ENCODE data around the gene SPTAN1.
A peak's percentile ranks its signal among the peaks of the same experiment; 100 is the strongest.

Gene SPTAN1

GRCh38 chr9:128627127-128627715 is 74.8 kb downstream of the SPTAN1 start:
- TF ChIP-seq CSRNP3 (CRISPR knock-in tag; IDR thresholded peaks at IDR 0.05) (no peak), TOX (CRISPR knock-in tag; IDR thresholded peaks at IDR 0.05; ENCODE audit: borderline replicate concordance) (no peak), ARNTL (CRISPR knock-in tag; IDR thresholded peaks at IDR 0.05; ENCODE audit: borderline replicate concordance, low read depth) (no peak), OSR1 (CRISPR knock-in tag; IDR thresholded peaks at IDR 0.05) (no peak), CREB5 (CRISPR knock-in tag; IDR thresholded peaks at IDR 0.05; ENCODE audit: low read depth) (no peak), TSHZ2 (CRISPR knock-in tag; IDR thresholded peaks at IDR 0.05) (no peak), ZNF8 (CRISPR knock-in tag; IDR thresholded peaks at IDR 0.05) (no peak), ZFP3 (CRISPR knock-in tag; IDR thresholded peaks at IDR 0.05) (no peak)

GRCh38 chr9:128627906-128628305 is 75.5 kb downstream of the SPTAN1 start:
- TF ChIP-seq ZFP3 (CRISPR knock-in tag; IDR thresholded peaks at IDR 0.05) (no peak), ZFP30 (CRISPR knock-in tag; IDR thresholded peaks at IDR 0.05) (no peak), TSHZ2 (CRISPR knock-in tag; IDR thresholded peaks at IDR 0.05) (no peak), BACH2 (CRISPR knock-in tag; IDR thresholded peaks at IDR 0.05; ENCODE audit: borderline replicate concordance) (no peak), GLIS3 (CRISPR knock-in tag; IDR thresholded peaks at IDR 0.05) (no peak), PPARA (CRISPR knock-in tag; IDR thresholded peaks at IDR 0.05; ENCODE audit: borderline replicate concordance) (no peak), TOX (CRISPR knock-in tag; IDR thresholded peaks at IDR 0.05; ENCODE audit: borderline replicate concordance) (no peak), CSDC2 (CRISPR knock-in tag; IDR thresholded peaks at IDR 0.05) (no peak), PATZ1 (CRISPR knock-in tag; IDR thresholded peaks at IDR 0.05; ENCODE audit: borderline replicate concordance) (no peak)
- no peak; the same call in 2 of the 3 replicates for ATAC-seq

More at GRCh38 chr9:128627127-128627715, 74.8 kb downstream of the SPTAN1 start:
- ATAC-seq = no peak

GRCh38 chr9:128628471-128629048 is 76.2 kb downstream of the SPTAN1 start:
- TF ChIP-seq POU6F1 (CRISPR knock-in tag; IDR thresholded peaks at IDR 0.05; ENCODE audit: borderline replicate concordance, low read depth) (no peak), TCF4 (CRISPR knock-in tag; IDR thresholded peaks at IDR 0.05; ENCODE audit: borderline replicate concordance) (no peak), GLIS3 (CRISPR knock-in tag; IDR thresholded peaks at IDR 0.05) (no peak), CSRNP3 (CRISPR knock-in tag; IDR thresholded peaks at IDR 0.05) (no peak), ZFP3 (CRISPR knock-in tag; IDR thresholded peaks at IDR 0.05) (no peak), CSDC2 (CRISPR knock-in tag; IDR thresholded peaks at IDR 0.05) (no peak), ZNF70 (CRISPR knock-in tag; IDR thresholded peaks at IDR 0.05) (no peak), OSR1 (CRISPR knock-in tag; IDR thresholded peaks at IDR 0.05) (no peak), CREB5 (CRISPR knock-in tag; IDR thresholded peaks at IDR 0.05; ENCODE audit: low read depth) (no peak), BACH2 (CRISPR knock-in tag; IDR thresholded peaks at IDR 0.05; ENCODE audit: borderline replicate concordance) (no peak), ZNF565 (CRISPR knock-in tag; conservative IDR thresholded peaks at IDR 0.05; ENCODE audit: low read depth) (no peak)
- ATAC-seq = peak; percentile 22

Data from SK-N-SH treated with all-trans-retinoic acid at 6 μM for 48 hours (cell line).